Measurements from ENCODE around the gene IFITM5.

DNA sequence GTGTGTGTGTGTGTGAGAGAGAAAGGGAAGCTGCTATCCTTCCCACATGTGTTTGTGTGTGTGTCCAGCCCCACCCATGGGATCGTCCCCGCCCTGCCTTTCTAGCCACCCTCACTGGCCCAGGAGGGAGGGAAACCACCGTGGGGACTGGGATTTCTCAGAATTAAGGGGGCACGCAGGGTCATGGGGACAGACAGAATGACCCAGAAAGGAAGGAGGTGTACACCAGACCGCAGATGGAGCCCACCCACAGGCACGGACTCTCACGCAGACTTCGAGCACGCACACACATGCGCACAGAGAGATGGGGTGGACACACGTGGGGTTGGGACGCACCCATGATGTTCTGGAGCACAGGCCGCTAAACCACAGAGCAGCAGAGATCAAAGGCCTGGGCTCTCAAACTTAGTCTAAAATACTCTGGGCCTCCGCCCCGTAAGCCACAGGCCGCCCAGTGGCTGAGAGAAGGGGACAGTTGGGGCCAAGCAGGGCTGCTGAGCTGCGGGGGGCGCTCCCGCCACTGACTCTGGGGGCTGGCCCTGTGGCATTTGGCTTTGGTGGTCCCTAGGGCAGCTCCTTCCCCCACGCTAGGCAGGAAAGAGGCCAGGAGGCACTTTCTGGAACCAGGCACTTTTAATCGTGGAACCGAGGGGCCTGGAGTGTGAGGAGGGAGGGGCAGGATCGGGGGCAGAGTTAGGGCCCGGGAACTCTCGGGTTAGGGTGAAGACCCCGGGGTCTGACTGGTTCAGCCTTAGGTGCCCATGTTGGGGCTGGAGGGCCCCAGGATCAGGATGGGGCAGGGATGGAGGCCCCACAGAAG, 1.5 kb downstream of the IFITM5 start:
- TF ChIP-seq, protein P1, sequence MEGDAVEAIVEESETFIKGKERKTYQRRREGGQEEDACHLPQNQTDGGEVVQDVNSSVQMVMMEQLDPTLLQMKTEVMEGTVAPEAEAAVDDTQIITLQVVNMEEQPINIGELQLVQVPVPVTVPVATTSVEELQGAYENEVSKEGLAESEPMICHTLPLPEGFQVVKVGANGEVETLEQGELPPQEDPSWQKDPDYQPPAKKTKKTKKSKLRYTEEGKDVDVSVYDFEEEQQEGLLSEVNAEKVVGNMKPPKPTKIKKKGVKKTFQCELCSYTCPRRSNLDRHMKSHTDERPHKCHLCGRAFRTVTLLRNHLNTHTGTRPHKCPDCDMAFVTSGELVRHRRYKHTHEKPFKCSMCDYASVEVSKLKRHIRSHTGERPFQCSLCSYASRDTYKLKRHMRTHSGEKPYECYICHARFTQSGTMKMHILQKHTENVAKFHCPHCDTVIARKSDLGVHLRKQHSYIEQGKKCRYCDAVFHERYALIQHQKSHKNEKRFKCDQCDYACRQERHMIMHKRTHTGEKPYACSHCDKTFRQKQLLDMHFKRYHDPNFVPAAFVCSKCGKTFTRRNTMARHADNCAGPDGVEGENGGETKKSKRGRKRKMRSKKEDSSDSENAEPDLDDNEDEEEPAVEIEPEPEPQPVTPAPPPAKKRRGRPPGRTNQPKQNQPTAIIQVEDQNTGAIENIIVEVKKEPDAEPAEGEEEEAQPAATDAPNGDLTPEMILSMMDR (IDR thresholded peaks at IDR 0.05), result no peak
- no peak for TF ChIP-seq POLR2A (IDR thresholded peaks at IDR 0.05)
